NB4 (cell line): Measurements from ENCODE around the gene PIP4K2A.
"Not testable (repeated sequence)": the region's sequence is repeated elsewhere in the genome, so short reads cannot be mapped to it uniquely, and the experiment has no call there.

ENCODE experiments used
- CTCF ChIP-seq: IDR thresholded peaks from one replicate; pipeline ENCODE4 v1.5.1; 2012; ENCODE audit warnings: low read depth, low read length
- MAX ChIP-seq: IDR thresholded peaks from 2 replicates; pipeline ENCODE4 v1.6.1; 2011; ENCODE audit warnings: low read depth, low read length
- MYC ChIP-seq: IDR thresholded peaks from 2 replicates; pipeline ENCODE4 v1.6.1; 2011; ENCODE audit warnings: low read depth, low read length
- POLR2A ChIP-seq: IDR thresholded peaks from 2 replicates; pipeline ENCODE4 v1.6.1; 2011; ENCODE audit warnings: mild to moderate bottlenecking; ENCODE audit not compliant: insufficient read length; ENCODE audit errors: extremely low read depth

GRCh38 chr10:22520645-22521044 lies 193.7 kb downstream of the PIP4K2A start:
- TF ChIP-seq CTCF, POLR2A, MAX, MYC: not testable (repeated sequence)
